ENCODE data around the gene F13B. TPM values are rescaled to one million over a fixed set of nuclear protein-coding genes. Genes with fewer than 3 reads are reported as not detected.
"Not testable (repeated sequence)": the region's sequence is repeated elsewhere in the genome, so short reads cannot be mapped to it uniquely, and the experiment has no call there.

Gene F13B
- total RNA-seq, 1 donor from 2014 or later, result 0.48 TPM

DNA sequence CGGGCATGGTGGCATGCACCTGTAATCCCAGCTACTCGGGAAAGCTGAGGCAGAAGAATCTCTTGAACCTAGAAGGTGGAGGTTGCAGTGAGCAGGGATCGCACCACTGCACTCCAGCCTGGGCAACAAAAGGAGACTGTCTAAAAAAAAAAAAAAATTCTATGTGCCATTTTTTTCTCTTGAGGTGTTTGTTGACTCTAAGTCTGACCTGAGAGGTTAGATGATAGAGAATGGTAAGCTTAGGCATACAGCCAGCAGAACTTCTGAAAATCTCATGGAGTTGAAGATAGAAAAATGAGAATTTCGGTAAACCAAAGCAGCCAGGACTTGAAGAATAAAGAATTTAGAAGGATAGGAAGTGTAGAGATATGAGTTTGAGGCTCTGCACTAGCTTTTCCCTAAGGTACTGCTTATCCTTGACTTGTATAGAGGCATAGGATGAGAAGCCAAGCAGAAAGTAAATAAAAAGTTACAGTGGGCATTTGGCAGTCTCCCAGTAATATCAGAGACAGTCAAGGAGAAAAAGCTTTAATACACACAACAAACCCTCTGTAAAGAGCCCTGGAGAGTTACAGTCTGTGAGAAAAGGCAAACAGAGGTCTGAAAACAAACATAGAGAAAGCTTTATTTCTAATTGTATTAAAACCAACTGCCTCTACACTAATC is 24.3 kb downstream of the F13B start:
- TF ChIP-seq, protein P1, sequence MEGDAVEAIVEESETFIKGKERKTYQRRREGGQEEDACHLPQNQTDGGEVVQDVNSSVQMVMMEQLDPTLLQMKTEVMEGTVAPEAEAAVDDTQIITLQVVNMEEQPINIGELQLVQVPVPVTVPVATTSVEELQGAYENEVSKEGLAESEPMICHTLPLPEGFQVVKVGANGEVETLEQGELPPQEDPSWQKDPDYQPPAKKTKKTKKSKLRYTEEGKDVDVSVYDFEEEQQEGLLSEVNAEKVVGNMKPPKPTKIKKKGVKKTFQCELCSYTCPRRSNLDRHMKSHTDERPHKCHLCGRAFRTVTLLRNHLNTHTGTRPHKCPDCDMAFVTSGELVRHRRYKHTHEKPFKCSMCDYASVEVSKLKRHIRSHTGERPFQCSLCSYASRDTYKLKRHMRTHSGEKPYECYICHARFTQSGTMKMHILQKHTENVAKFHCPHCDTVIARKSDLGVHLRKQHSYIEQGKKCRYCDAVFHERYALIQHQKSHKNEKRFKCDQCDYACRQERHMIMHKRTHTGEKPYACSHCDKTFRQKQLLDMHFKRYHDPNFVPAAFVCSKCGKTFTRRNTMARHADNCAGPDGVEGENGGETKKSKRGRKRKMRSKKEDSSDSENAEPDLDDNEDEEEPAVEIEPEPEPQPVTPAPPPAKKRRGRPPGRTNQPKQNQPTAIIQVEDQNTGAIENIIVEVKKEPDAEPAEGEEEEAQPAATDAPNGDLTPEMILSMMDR (conservative IDR thresholded peaks at IDR 0.05), result no peak
- H3K27me3 Mint-ChIP-seq, result peaks cover 4% of the 10 kb centered on the region
- H3K27ac Mint-ChIP-seq, result no peak overlapping the region
- no peaks in the 10 kb centered on the region for H3K36me3 Mint-ChIP-seq
- no peaks in the 10 kb centered on the region for H3K4me1 Mint-ChIP-seq (ENCODE audit: unreplicated experiment)
- DNase-seq (ENCODE audit: extremely low spot score, unreplicated experiment), result no peak
- no peak overlapping the region for H3K4me3 Mint-ChIP-seq
- H3K9me3 Mint-ChIP-seq, result no peaks in the 10 kb centered on the region

- Mint-ChIP-seq H3K27me3 (peaks cover 4% of the 10 kb centered on the region), H3K36me3 (no peaks in the 10 kb centered on the region), H3K27ac (no peak overlapping the region), H3K9me3 (no peaks in the 10 kb centered on the region), H3K4me3 (no peak overlapping the region), H3K4me1 (ENCODE audit: unreplicated experiment) (no peaks in the 10 kb centered on the region)
- TF ChIP-seq, protein P1 (conservative IDR thresholded peaks at IDR 0.05), result no peak
- DNase-seq (ENCODE audit: extremely low spot score, unreplicated experiment), result no peak
Measured at GRCh38 chr1:197041486-197042353, 25.3 kb downstream of the F13B start.

- H3K27ac Mint-ChIP-seq, result no peak overlapping the region
- no peaks in the 10 kb centered on the region for H3K9me3 Mint-ChIP-seq
- H3K36me3 Mint-ChIP-seq, result no peaks in the 10 kb centered on the region
Measured at GRCh38 chr1:197036861-197037260, 30.2 kb downstream of the F13B start.

DNA sequence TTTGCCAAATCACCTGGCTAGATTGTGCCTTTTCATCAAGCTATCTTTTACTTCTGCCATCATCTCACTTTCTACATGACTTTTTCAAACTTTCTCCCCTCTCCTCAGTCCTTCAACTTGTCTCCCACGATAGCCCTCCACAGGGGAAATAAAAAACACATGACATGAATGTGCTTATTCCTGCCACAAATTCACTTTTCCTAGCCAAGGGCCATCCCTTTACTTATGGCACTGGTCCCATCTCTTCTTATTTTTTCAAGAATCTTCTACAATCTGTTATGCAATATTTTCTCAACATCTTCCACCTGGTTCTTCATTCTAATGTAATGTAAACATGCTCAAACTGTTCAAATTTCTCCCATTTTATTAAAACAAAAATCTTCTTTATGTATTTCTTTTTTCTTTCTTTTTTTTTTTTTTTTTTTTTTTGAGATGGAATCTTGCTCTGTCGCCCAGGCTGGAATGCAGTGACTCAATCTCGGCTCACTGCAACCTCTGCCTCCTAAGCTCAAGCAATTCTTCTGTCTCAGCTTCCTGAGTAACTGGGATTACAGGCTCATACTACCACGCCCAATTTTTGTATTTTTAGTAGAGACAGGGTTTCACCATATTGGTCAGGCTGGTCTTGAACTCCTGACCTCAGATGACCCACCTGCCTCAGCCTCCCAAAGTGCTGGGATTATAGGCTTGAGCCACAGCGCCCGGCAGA is 32.3 kb downstream of the F13B start:
- not testable (repeated sequence) for H3K4me1 Mint-ChIP-seq (ENCODE audit: unreplicated experiment); H3K27me3 Mint-ChIP-seq; H3K36me3 Mint-ChIP-seq; H3K9me3 Mint-ChIP-seq; DNase-seq (ENCODE audit: extremely low spot score, unreplicated experiment); H3K27ac Mint-ChIP-seq; H3K4me3 Mint-ChIP-seq

More at GRCh38 chr1:197036861-197037260, 30.2 kb downstream of the F13B start:
- DNase-seq (ENCODE audit: extremely low spot score, unreplicated experiment), result no peak
- Mint-ChIP-seq H3K27me3 (no peaks in the 10 kb centered on the region), H3K4me1 (ENCODE audit: unreplicated experiment) (no peaks in the 10 kb centered on the region), H3K4me3 (no peak overlapping the region)
- TF ChIP-seq, protein P1 (conservative IDR thresholded peaks at IDR 0.05), result no peak

GRCh38 chr1:197029749-197030148 is 37.3 kb downstream of the F13B start:
- TF ChIP-seq, protein P1 (conservative IDR thresholded peaks at IDR 0.05), result no peak
- no peaks in the 10 kb centered on the region for H3K9me3 Mint-ChIP-seq
- H3K4me1 Mint-ChIP-seq (ENCODE audit: unreplicated experiment), result no peaks in the 10 kb centered on the region
- DNase-seq (ENCODE audit: extremely low spot score, unreplicated experiment), result no peak
- no peaks in the 10 kb centered on the region for H3K36me3 Mint-ChIP-seq
- H3K27ac Mint-ChIP-seq, result no peak overlapping the region
- H3K4me3 Mint-ChIP-seq, result no peak overlapping the region
- H3K27me3 Mint-ChIP-seq, result no peaks in the 10 kb centered on the region

All from type B pancreatic cell (in vitro differentiated cells).